Right renal pelvis (tissue), 4 donors: ENCODE data around the gene MAP3K20. TPM values are rescaled to one million over a fixed set of nuclear protein-coding genes. Genes with fewer than 3 reads are reported as not detected.
"Not testable (repeated sequence)": the region's sequence is repeated elsewhere in the genome, so short reads cannot be mapped to it uniquely, and the experiment has no call there.

ENCODE experiments used
- DNase-seq, 4 donors: peaks; one replicate each; pipeline ENCODE4 v3.0.0-alpha.2; 2013; ENCODE audit warnings: low read depth in 4 of 4, low spot score in 3 of 4, missing footprints in 1 of 4
- polyA plus RNA-seq, 4 donors: library from polyadenylated mRNA; unstranded; fragments of 120-200 nt; gene quantifications; one replicate each; pipeline ENCODE4 v1.2.1, GENCODE V29; 2013; ENCODE audit not compliant: insufficient read length in 4 of 4

The MAP3K20 gene
- polyA plus RNA-seq, 4 donors = 23.1 to 30.2 (median 29.3) TPM

GRCh38 chr2:173300458-173300857, 224.8 kb downstream of the MAP3K20 start:
- no peak for DNase-seq

GRCh38 chr2:173301549-173301948, 225.9 kb downstream of the MAP3K20 start:
- DNase-seq = not testable (repeated sequence)

GRCh38 chr2:173305303-173305702, 229.7 kb downstream of the MAP3K20 start:
- no peak for DNase-seq

GRCh38 chr2:173307293-173307692, 231.6 kb downstream of the MAP3K20 start:
- DNase-seq = no peak

- DNase-seq = not testable (repeated sequence)
Measured at GRCh38 chr2:173309370-173309769, 233.7 kb downstream of the MAP3K20 start.

- DNase-seq = no peak
Measured at GRCh38 chr2:173311844-173312606, 236.4 kb downstream of the MAP3K20 start.
